Neural cell (in vitro differentiated cells): Measurements from ENCODE around the gene SNX24. TPM values are rescaled to one million over a fixed set of nuclear protein-coding genes. Genes with fewer than 3 reads are reported as not detected.

Source experiments
- H2AFZ ChIP-seq: fragments of 200-600, 300-800 bp; sonication (generic), shearing (Covaris generic); 2 replicates; pipeline ENCODE4 v1.6.0; 2014; ENCODE audit warnings: low read depth, mild to moderate bottlenecking, antibody characterized with exemption, low read length, moderate library complexity
- H3F3A ChIP-seq: fragments of 200-600 bp; shearing (Covaris generic); 2 replicates; pipeline ENCODE4 v1.6.1; 2016; ENCODE audit warnings: mild to moderate bottlenecking, moderate library complexity, mixed read lengths, antibody characterized with exemption, low read length; ENCODE audit not compliant: insufficient read depth, poor library complexity, severe bottlenecking
- H3K27ac ChIP-seq: fragments of 200-600, 300-800 bp; sonication (generic), shearing (Covaris generic); 2 replicates; pipeline ENCODE4 v1.5.1; 2014; ENCODE audit warnings: mild to moderate bottlenecking, low read length, moderate library complexity
- H3K27me3 ChIP-seq: fragments of 300-800, 200-600 bp; sonication (generic), shearing (Covaris generic); 2 replicates; pipeline ENCODE4 v1.6.0; 2014; ENCODE audit warnings: mild to moderate bottlenecking, low read depth, low read length, moderate library complexity; ENCODE audit not compliant: insufficient read depth
- H3K36me3 ChIP-seq: fragments of 300-800, 200-600 bp; sonication (generic), shearing (Covaris generic); 2 replicates; pipeline ENCODE4 v1.5.1; 2014; ENCODE audit warnings: mild to moderate bottlenecking, antibody characterized with exemption, low read length, moderate library complexity; ENCODE audit not compliant: insufficient read depth
- H3K4me2 ChIP-seq: fragments of 300-800, 200-600 bp; sonication (generic), shearing (Covaris generic); 2 replicates; pipeline ENCODE4 v1.6.0; 2014; ENCODE audit warnings: mild to moderate bottlenecking, low read length
- H3K4me3 ChIP-seq: fragments of 300-800, 200-600 bp; sonication (generic), shearing (Covaris generic); 2 replicates; pipeline ENCODE4 v1.5.1; 2014; ENCODE audit warnings: mild to moderate bottlenecking, low read length, moderate library complexity
- H3K79me2 ChIP-seq: fragments of 200-600 bp; shearing (Covaris generic); replicated peaks from 2 replicates; pipeline ENCODE4 v1.6.0; 2014; ENCODE audit warnings: mild to moderate bottlenecking, low read length, moderate library complexity; ENCODE audit not compliant: insufficient read depth
- H3K9ac ChIP-seq: fragments of 300-800, 200-600 bp; sonication (generic), shearing (Covaris generic); 2 replicates; pipeline ENCODE4 v1.6.1; 2016; ENCODE audit warnings: mild to moderate bottlenecking, low read length, mixed read lengths
- H3K9me2 ChIP-seq: fragments of 200-600 bp; shearing (Covaris generic); 2 replicates; pipeline ENCODE4 v1.6.1; 2016; ENCODE audit warnings: mild to moderate bottlenecking, low read length, mixed read lengths; ENCODE audit not compliant: insufficient read depth
- H3K9me3 ChIP-seq: fragments of 200-600, 300-800 bp; sonication (generic), shearing (Covaris generic); 2 replicates; pipeline ENCODE4 v1.6.1; 2016; ENCODE audit warnings: mild to moderate bottlenecking, mixed run types, low read length, moderate library complexity, mixed read lengths
- H4K20me1 ChIP-seq: fragments of 200-600 bp; shearing (Covaris generic); 2 replicates; pipeline ENCODE4 v1.6.1; 2016; ENCODE audit warnings: mild to moderate bottlenecking, mixed run types; ENCODE audit not compliant: insufficient read depth
- CTCF ChIP-seq: fragments of 450-650 bp; IDR thresholded peaks from 2 replicates; pipeline ENCODE4 v1.5.1; 2014; ENCODE audit warnings: antibody characterized with exemption, mild to moderate bottlenecking, moderate library complexity; ENCODE audit not compliant: poor library complexity, severe bottlenecking
- EP300 ChIP-seq: fragments of 450-650 bp; conservative IDR thresholded peaks from 2 replicates; pipeline ENCODE4 v1.6.1; 2014; ENCODE audit warnings: antibody characterized with exemption, mild to moderate bottlenecking, moderate library complexity; ENCODE audit not compliant: poor library complexity, severe bottlenecking
- MXI1 ChIP-seq: fragments of 450-650 bp; conservative IDR thresholded peaks from 2 replicates; pipeline ENCODE4 v1.6.1; 2014; ENCODE audit warnings: antibody characterized with exemption, mild to moderate bottlenecking; ENCODE audit not compliant: poor library complexity, severe bottlenecking
- RAD21 ChIP-seq: fragments of 450-650 bp; conservative IDR thresholded peaks from 2 replicates; pipeline ENCODE4 v1.6.1; 2014; ENCODE audit warnings: antibody characterized with exemption, mild to moderate bottlenecking, moderate library complexity
- REST ChIP-seq: IDR thresholded peaks from 2 replicates; pipeline ENCODE4 v1.6.1; 2012; ENCODE audit warnings: borderline replicate concordance
- SMC3 ChIP-seq: fragments of 450-650 bp; conservative IDR thresholded peaks from 2 replicates; pipeline ENCODE4 v1.6.1; 2014; ENCODE audit warnings: antibody characterized with exemption, mild to moderate bottlenecking, moderate library complexity; ENCODE audit not compliant: poor library complexity
- TAF1 ChIP-seq: IDR thresholded peaks from 2 replicates; pipeline ENCODE4 v1.6.1; 2012; ENCODE audit warnings: low read depth
- polyA plus RNA-seq: library from polyadenylated mRNA; depleted of rRNA; stranded (reverse); fragments of >200 nt; gene quantifications from 2 replicates; pipeline ENCODE4 v1.2.3, GENCODE V29; 2014

SNX24 gene
- polyA plus RNA-seq, 1 donor from 2014 or later: 12.8 TPM

GRCh38 chr5:122982376-122982775, 137.0 kb downstream of the SNX24 start:
- H4K20me1 ChIP-seq: no peaks in the 10 kb centered on the region
- no peak overlapping the region for H3K9ac ChIP-seq
- H3K9me2 ChIP-seq: no peaks in the 10 kb centered on the region
- H3F3A ChIP-seq: no peaks in the 10 kb centered on the region
- H3K27me3 ChIP-seq: no peaks in the 10 kb centered on the region
- no peaks in the 10 kb centered on the region for H3K9me3 ChIP-seq
- H3K27ac ChIP-seq: no peak overlapping the region
- no peak overlapping the region for H3K4me3 ChIP-seq
- no peak for TF ChIP-seq CTCF
- TF ChIP-seq MXI1: no peak
- no peak for TF ChIP-seq RAD21
- no peak for TF ChIP-seq REST
- TF ChIP-seq SMC3: no peak
- TF ChIP-seq TAF1: no peak
- no peak for TF ChIP-seq EP300
- no peaks in the 10 kb centered on the region for H3K79me2 ChIP-seq
- no peak overlapping the region for H3K4me2 ChIP-seq
- H2AFZ ChIP-seq: no peak overlapping the region
- H3K36me3 ChIP-seq: no peaks in the 10 kb centered on the region

- H3K4me3 ChIP-seq: no peak overlapping the region
- no peaks in the 10 kb centered on the region for H3F3A ChIP-seq
- H3K9me3 ChIP-seq: no peaks in the 10 kb centered on the region
- no peak overlapping the region for H3K9ac ChIP-seq
- H3K36me3 ChIP-seq: no peaks in the 10 kb centered on the region
- no peaks in the 10 kb centered on the region for H4K20me1 ChIP-seq
- H2AFZ ChIP-seq: no peak overlapping the region
- no peak overlapping the region for H3K27ac ChIP-seq
- TF ChIP-seq REST: no peak
- H3K79me2 ChIP-seq: no peaks in the 10 kb centered on the region
- H3K9me2 ChIP-seq: no peaks in the 10 kb centered on the region
- H3K27me3 ChIP-seq: no peaks in the 10 kb centered on the region
- H3K4me2 ChIP-seq: no peak overlapping the region
Measured at GRCh38 chr5:122984425-122984824, 139.0 kb downstream of the SNX24 start.
